ENCODE data around the gene SRCIN1. TPM values are rescaled to one million over a fixed set of nuclear protein-coding genes. Genes with fewer than 3 reads are reported as not detected.
A peak's percentile ranks its signal among the peaks of the same experiment; 100 is the strongest.

SRCIN1 gene
- total RNA-seq, 3 donors from 2014 or later, result 4.2 to 10.8 (median 8.8) TPM

DNA sequence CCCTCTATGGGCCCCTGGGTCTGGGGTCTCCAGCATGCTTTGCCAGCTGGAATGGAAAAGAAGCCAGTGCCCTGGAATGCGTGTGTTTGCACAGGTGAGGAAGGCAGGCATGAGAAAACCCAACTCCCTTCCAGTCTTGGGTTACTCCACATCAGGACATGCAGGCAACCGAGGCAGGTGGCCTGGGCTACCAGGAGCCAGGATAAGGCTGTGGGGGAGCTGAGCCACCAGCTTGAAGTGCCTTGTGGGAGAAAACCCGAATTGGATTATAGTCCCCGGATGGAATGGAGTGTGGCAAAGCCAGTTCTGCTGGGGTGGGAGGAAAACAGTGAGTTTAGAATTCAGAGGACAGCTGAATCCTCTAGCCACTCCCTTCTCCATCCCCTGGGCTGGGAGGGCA, 7.2 kb downstream of the SRCIN1 start:
- Histone ChIP-seq H3K27me3 (peaks cover 0 to 3% of the 10 kb centered on the region in 2 donors), H3K36me3 (no peaks in the 10 kb centered on the region), H3K9me3 (no peaks in the 10 kb centered on the region), H3K4me1 (peaks cover 0 to 9% of the 10 kb centered on the region in 2 donors), H3K27ac (no peak overlapping the region), H3K4me3 (no peak overlapping the region)
- intact Hi-C loops (cut with DNase I; ENCODE audit: low total_unique reads), result loop anchor here (2.0 kb wide), 1 partner anchor 36 kb away; no protein-coding TSS in a partner anchor
- TF ChIP-seq, protein P1, sequence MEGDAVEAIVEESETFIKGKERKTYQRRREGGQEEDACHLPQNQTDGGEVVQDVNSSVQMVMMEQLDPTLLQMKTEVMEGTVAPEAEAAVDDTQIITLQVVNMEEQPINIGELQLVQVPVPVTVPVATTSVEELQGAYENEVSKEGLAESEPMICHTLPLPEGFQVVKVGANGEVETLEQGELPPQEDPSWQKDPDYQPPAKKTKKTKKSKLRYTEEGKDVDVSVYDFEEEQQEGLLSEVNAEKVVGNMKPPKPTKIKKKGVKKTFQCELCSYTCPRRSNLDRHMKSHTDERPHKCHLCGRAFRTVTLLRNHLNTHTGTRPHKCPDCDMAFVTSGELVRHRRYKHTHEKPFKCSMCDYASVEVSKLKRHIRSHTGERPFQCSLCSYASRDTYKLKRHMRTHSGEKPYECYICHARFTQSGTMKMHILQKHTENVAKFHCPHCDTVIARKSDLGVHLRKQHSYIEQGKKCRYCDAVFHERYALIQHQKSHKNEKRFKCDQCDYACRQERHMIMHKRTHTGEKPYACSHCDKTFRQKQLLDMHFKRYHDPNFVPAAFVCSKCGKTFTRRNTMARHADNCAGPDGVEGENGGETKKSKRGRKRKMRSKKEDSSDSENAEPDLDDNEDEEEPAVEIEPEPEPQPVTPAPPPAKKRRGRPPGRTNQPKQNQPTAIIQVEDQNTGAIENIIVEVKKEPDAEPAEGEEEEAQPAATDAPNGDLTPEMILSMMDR (IDR thresholded peaks at IDR 0.05), result no peak
- no peak for TF ChIP-seq POLR2AphosphoS5 (IDR thresholded peaks at IDR 0.05)
- no peak for TF ChIP-seq POLR2A (IDR thresholded peaks at IDR 0.05)
- DNase-seq (ENCODE audit: low spot score in 2 of 2), result peak in 1 of 2 donors; percentile 52

DNA sequence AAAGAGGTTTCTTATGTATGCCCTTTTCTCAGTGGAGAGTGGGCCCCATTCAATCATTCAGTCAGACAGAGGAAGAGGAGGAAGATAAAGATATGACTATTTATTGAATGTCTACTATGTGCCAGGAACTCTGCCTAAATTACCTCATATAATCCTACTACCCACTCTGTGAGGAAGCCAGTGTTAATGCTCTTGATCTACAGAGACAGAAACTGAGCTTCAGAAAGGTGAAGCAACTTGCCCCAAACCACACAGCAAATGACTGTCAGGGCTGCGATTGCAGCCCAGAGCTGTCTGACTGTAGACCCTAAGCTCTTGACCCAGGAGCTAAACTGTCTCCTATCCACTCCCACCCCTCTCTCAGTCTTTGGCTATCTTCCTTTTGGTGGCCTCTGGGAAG, 8.4 kb downstream of the SRCIN1 start:
- Histone ChIP-seq H3K36me3 (no peaks in the 10 kb centered on the region), H3K27ac (no peak overlapping the region), H3K9me3 (no peaks in the 10 kb centered on the region), H3K4me3 (no peak overlapping the region), H3K4me1 (peaks cover 0 to 7% of the 10 kb centered on the region in 2 donors), H3K27me3 (peaks cover 0 to 3% of the 10 kb centered on the region in 2 donors)
- no peak for DNase-seq (ENCODE audit: low spot score in 2 of 2)
- intact Hi-C loops (cut with DNase I; ENCODE audit: low total_unique reads), result no loop called here
- TF ChIP-seq, protein P1 (IDR thresholded peaks at IDR 0.05), result no peak
- TF ChIP-seq POLR2AphosphoS5 (IDR thresholded peaks at IDR 0.05) (no peak), POLR2A (IDR thresholded peaks at IDR 0.05) (no peak)

DNA sequence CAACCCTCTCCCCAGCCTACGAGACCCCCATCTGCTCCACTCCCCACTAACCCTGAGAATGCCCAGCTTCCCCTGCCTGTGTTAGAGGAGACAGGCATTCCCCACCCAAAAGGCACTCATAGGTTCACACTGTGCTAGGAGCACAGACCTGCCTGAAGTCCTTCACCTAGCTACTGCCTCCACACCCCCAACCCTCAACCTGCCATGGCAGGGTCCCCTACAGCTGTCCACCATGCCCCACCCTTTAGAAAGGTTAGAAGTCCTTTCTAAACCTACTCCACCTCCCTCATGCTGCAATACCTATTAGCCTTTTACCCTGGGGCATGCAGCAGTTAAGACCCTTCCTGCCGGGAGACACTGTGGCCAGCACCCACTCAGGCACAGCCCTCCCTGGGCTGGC, 9.1 kb downstream of the SRCIN1 start:
- H3K4me3 ChIP-seq, result no peak overlapping the region
- peaks cover 0 to 3% of the 10 kb centered on the region in 2 donors for H3K4me1 ChIP-seq
- H3K9me3 ChIP-seq, result no peaks in the 10 kb centered on the region
- H3K36me3 ChIP-seq, result no peaks in the 10 kb centered on the region
- peaks cover 0 to 3% of the 10 kb centered on the region in 2 donors for H3K27me3 ChIP-seq
- H3K27ac ChIP-seq, result no peak overlapping the region
- intact Hi-C loops (cut with DNase I; ENCODE audit: low total_unique reads), result no loop called here
- DNase-seq (ENCODE audit: low spot score in 2 of 2), result no peak
- TF ChIP-seq POLR2AphosphoS5 (IDR thresholded peaks at IDR 0.05) (no peak), POLR2A (IDR thresholded peaks at IDR 0.05) (no peak)
- TF ChIP-seq, protein P1 (IDR thresholded peaks at IDR 0.05), result no peak

DNA sequence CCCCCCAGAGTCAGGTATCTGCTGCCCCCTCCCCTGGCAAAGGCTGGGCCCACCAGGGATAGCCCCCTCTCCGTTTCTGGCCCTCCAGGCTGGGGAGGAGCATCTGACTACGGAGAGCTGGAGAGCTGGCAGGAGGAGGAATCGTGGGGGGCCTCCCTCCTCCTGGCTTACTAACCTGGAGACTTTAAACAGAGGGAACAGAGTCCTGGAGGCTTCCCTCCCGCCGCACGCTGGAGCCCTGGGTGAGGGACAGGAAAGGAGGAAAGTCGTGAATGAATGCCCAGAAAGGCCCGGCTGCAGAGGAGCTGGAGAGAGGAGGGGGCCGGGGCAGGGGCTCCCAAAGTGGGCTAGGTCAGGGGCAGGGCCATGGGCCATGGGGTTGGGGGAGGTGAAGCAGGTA, 9.9 kb downstream of the SRCIN1 start:
- TF ChIP-seq POLR2AphosphoS5 (IDR thresholded peaks at IDR 0.05) (no peak), POLR2A (IDR thresholded peaks at IDR 0.05) (no peak)
- TF ChIP-seq, protein P1 (IDR thresholded peaks at IDR 0.05), result no peak
- DNase-seq (ENCODE audit: low spot score in 2 of 2), result no peak
- intact Hi-C loops (cut with DNase I; ENCODE audit: low total_unique reads), result no loop called here
- Histone ChIP-seq H3K4me1 (peaks cover 0 to 6% of the 10 kb centered on the region in 2 donors), H3K4me3 (no peak overlapping the region), H3K27ac (no peak overlapping the region), H3K9me3 (no peaks in the 10 kb centered on the region), H3K27me3 (peaks cover 0 to 3% of the 10 kb centered on the region in 2 donors), H3K36me3 (no peaks in the 10 kb centered on the region)

DNA sequence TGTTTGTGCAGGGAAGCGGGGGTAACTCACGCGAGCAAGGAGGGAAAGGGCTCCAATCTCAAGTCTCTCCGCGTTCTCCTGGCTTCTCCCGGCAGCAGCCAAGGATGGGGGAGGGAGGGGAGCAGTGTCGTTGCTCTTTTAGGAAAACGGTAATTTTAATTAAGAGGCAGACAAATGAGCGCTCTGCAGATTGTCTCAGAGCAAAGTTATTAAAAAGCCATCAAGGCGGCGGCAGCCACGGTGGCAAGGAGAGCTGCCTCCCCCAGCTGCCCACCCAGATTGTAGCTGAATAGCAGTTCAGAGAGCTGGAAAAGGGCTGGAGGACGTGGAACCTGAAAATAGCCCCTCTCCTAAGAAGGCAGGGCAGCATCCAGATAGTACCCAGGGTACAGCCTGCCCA, 11.6 kb downstream of the SRCIN1 start:
- TF ChIP-seq, protein P1 (IDR thresholded peaks at IDR 0.05), result no peak
- no peak for TF ChIP-seq POLR2AphosphoS5 (IDR thresholded peaks at IDR 0.05)
- no peak for TF ChIP-seq POLR2A (IDR thresholded peaks at IDR 0.05)
- Histone ChIP-seq H3K4me3 (no peak overlapping the region), H3K36me3 (no peaks in the 10 kb centered on the region), H3K4me1 (peaks cover 0 to 6% of the 10 kb centered on the region in 2 donors), H3K27me3 (peaks cover 0 to 3% of the 10 kb centered on the region in 2 donors), H3K27ac (no peak overlapping the region), H3K9me3 (no peaks in the 10 kb centered on the region)
- no peak for DNase-seq (ENCODE audit: low spot score in 2 of 2)
- intact Hi-C loops (cut with DNase I; ENCODE audit: low total_unique reads), result loop anchor here (1.0 kb wide), 1 partner anchor 21 kb away; no protein-coding TSS in a partner anchor

All from breast epithelium (tissue), 4 donors.